Left forelimb (tissue), 1 donor: ENCODE data around the gene MINDY1.

Source experiments
- DNase-seq: peaks from one replicate; pipeline ENCODE4 v3.0.0-alpha.2; 2018; ENCODE audit warnings: low spot score

MINDY1 gene

GRCh38 chr1:150985179-150985825 lies 21.4 kb downstream of the MINDY1 start:
- no peak for DNase-seq

- no peak for DNase-seq
These were observed 24.6 kb downstream of the MINDY1 start, which contains the start of gene ANXA9 for GRCh38 chr1:150981805-150982712. Gene ANXA9, plus strand, starts transcription at chr1:150982292. Its CDS starts 814 bp downstream, at chr1:150983106.

GRCh38 chr1:150981177-150981804 lies 25.4 kb downstream of the MINDY1 start:
- DNase-seq: no peak

- DNase-seq: peak; percentile 91
These were observed 27.3 kb downstream of the MINDY1 start for GRCh38 chr1:150979092-150980056.

- no peak for DNase-seq
These were observed 29.6 kb downstream of the MINDY1 start for GRCh38 chr1:150976879-150977694.

GRCh38 chr1:150976401-150976821 lies 30.3 kb downstream of the MINDY1 start:
- no peak for DNase-seq

GRCh38 chr1:150974580-150975478 lies 31.9 kb downstream of the MINDY1 start, which contains the start of gene CERS2:
Gene CERS2, minus strand, starts transcription at chr1:150974835. Its CDS starts 5,745 bp downstream, at chr1:150969090.
- DNase-seq: peak; percentile 91

GRCh38 chr1:150973836-150974579 lies 32.7 kb downstream of the MINDY1 start:
- DNase-seq: peak; percentile 77

GRCh38 chr1:150973258-150973835 lies 33.4 kb downstream of the MINDY1 start:
- DNase-seq: no peak

GRCh38 chr1:150972417-150972940 lies 34.2 kb downstream of the MINDY1 start:
- DNase-seq: no peak

- DNase-seq: no peak
These were observed 34.9 kb downstream of the MINDY1 start for GRCh38 chr1:150971583-150972416.

GRCh38 chr1:150970808-150971582 lies 35.7 kb downstream of the MINDY1 start:
- DNase-seq: no peak

GRCh38 chr1:150969626-150970025 lies 37.1 kb downstream of the MINDY1 start:
- no peak for DNase-seq

- no peak for DNase-seq
These were observed 38.2 kb downstream of the MINDY1 start for GRCh38 chr1:150968491-150968890.

GRCh38 chr1:150967936-150968335 lies 38.8 kb downstream of the MINDY1 start:
- DNase-seq: no peak

GRCh38 chr1:150966011-150966410 lies 40.7 kb downstream of the MINDY1 start:
- no peak for DNase-seq
